ENCODE results near the gene C5AR1.
A peak's percentile ranks its signal among the peaks of the same experiment; 100 is the strongest.
"Not testable (repeated sequence)": the region's sequence is repeated elsewhere in the genome, so short reads cannot be mapped to it uniquely, and the experiment has no call there.

C5AR1 gene

GRCh38 chr19:47330466-47330869 lies 20.8 kb downstream of the C5AR1 start:
- in situ Hi-C loops (cut with MboI; ENCODE audit: low sequenced_read_pairs, unreplicated experiment), result no loop called here
- no peak for DNase-seq (ENCODE audit: low spot score)
- no peak for TF ChIP-seq CTCF (IDR thresholded peaks at IDR 0.05; ENCODE audit: borderline replicate concordance, control extremely low read depth, extremely low read depth, insufficient read depth, missing control alignments)

- in situ Hi-C loops (cut with MboI; ENCODE audit: low sequenced_read_pairs, unreplicated experiment), result no loop called here
- TF ChIP-seq CTCF (IDR thresholded peaks at IDR 0.05; ENCODE audit: borderline replicate concordance, control extremely low read depth, extremely low read depth, insufficient read depth, missing control alignments), result no peak
- DNase-seq (ENCODE audit: low spot score), result no peak
Observed at GRCh38 chr19:47331490-47331889, 21.8 kb downstream of the C5AR1 start.

GRCh38 chr19:47331931-47332547 lies 22.4 kb downstream of the C5AR1 start, which contains the start of gene C5AR2:
Gene C5AR2 (plus strand): TSS chr19:47332175. CDS start chr19:47340800, 8,625 bp downstream.
- DNase-seq (ENCODE audit: low spot score), result no peak
- no peak for TF ChIP-seq CTCF (IDR thresholded peaks at IDR 0.05; ENCODE audit: borderline replicate concordance, control extremely low read depth, extremely low read depth, insufficient read depth, missing control alignments)
- in situ Hi-C loops (cut with MboI; ENCODE audit: low sequenced_read_pairs, unreplicated experiment), result no loop called here

- in situ Hi-C loops (cut with MboI; ENCODE audit: low sequenced_read_pairs, unreplicated experiment), result not testable (repeated sequence)
- DNase-seq (ENCODE audit: low spot score), result peak; percentile 34
Observed at GRCh38 chr19:47336765-47337718, 27.4 kb downstream of the C5AR1 start.

- TF ChIP-seq CTCF (IDR thresholded peaks at IDR 0.05; ENCODE audit: borderline replicate concordance, control extremely low read depth, extremely low read depth, insufficient read depth, missing control alignments), result no peak
- in situ Hi-C loops (cut with MboI; ENCODE audit: low sequenced_read_pairs, unreplicated experiment), result no loop called here
- no peak for DNase-seq (ENCODE audit: low spot score)
Observed at GRCh38 chr19:47339196-47339880, 29.7 kb downstream of the C5AR1 start.

- no peak for TF ChIP-seq CTCF (IDR thresholded peaks at IDR 0.05; ENCODE audit: borderline replicate concordance, control extremely low read depth, extremely low read depth, insufficient read depth, missing control alignments)
- in situ Hi-C loops (cut with MboI; ENCODE audit: low sequenced_read_pairs, unreplicated experiment), result no loop called here
- DNase-seq (ENCODE audit: low spot score), result no peak
Observed at GRCh38 chr19:47340477-47341208, 31.0 kb downstream of the C5AR1 start.
